GM20431 (cell line): ENCODE data around the gene TMEM39A.

ENCODE experiments used
- in situ Hi-C: fragments of 300-500 bp; cut with MseI, MboI; formaldehyde crosslinking; loops from one replicate; pipeline ENCODE4 v1.15.0; 2020; ENCODE audit warnings: low sequenced_read_pairs; ENCODE audit not compliant: unreplicated experiment

Gene TMEM39A

DNA sequence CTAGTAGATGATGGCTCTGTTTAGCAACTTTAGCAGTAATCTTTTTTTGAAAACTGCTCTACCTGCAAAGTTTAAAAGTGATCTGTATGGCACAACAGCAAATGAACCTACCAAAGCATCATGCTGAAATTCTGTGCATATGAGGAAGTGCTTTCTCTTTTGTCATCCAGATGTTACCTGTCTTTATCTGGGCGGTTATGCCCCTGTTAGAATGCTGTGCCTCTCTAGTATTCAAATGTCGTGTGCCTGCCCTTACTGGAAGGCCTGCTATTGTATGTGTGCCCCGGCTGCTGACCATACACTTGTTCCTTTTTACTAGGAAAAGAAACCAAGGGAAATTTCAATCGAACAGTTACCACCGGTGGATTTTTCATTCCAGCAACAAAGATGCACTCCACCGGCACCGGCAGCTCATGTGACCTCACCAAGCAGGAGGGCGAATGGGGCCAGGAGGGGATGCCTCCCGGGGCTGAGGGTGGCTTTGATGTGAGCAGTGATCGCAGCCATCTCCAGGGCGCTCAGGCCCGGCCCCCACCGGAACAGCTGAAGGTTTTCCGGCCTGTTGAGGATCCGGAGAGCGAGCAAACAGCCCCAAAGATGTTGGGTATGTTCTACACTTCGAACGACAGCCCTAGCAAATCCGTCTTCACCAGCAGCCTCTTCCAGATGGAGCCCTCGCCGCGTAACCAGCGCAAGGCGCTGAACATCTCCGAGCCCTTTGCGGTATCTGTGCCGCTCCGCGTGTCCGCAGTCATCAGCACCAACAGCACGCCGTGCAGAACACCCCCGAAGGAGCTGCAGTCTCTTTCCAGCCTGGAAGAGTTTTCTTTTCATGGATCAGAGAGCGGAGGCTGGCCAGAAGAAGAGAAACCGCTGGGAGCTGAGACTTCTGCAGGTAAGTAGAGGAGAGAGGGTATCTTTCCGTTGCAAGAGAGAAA, 61.6 kb downstream of the TMEM39A start:
- in situ Hi-C loops: no loop called here

DNA sequence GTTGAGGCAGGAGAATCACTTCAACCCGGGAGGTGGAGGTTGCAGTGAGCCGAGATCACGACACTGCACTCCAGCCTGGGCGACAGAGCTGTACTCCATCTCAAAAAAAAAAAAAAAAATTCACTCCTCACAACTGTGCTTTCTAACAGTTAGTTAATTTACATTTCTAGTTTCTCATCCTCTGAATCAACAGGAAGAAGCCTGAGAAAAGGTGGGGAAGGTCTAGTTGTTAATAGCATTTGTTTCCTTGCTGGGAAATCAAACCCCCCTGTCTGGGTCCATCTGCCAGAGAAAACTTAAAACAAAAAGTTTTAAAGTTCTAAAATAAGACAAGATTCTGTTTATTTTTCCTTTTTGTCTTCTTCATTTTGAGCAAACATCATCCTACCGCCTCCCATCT, 62.3 kb downstream of the TMEM39A start:
- in situ Hi-C loops: no loop called here

DNA sequence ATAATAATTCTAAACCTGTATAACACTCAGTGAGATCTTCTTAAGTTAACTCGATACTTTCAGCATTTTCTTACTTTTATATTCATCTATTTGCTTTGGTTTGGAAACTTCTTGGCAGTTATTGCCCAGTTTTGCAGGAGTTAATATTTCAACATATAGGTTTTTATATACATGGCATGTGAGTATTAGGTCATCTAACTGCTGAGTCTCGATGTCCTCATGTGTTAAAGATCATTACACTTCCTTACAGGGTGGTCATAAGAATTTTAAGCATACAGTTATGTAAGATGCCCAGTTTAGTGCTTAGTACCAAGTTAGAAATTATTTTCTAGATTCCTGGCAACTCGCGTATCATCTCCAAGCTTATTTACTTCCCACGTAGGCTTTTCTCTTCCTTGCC, 62.9 kb downstream of the TMEM39A start:
- in situ Hi-C loops: no loop called here

DNA sequence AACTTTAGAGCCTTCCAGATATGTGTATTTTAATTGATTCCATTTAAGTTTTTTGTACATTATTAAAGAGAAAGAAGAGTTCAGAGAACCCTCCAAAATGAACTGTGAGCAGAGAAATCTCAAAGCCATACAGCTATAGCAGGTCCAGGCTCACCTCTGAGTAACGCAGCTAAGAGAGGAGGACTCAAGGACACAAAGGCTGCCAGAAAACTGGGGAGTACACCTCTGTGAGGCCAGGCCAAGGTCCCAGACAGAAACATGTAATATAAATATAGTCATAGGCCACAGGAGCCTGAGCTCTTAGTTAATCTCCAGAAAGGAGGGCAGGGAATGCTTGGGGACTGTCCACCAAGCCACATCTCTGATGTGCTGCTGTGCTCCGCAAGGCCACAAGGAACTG, 66.5 kb downstream of the TMEM39A start:
- in situ Hi-C loops: no loop called here

DNA sequence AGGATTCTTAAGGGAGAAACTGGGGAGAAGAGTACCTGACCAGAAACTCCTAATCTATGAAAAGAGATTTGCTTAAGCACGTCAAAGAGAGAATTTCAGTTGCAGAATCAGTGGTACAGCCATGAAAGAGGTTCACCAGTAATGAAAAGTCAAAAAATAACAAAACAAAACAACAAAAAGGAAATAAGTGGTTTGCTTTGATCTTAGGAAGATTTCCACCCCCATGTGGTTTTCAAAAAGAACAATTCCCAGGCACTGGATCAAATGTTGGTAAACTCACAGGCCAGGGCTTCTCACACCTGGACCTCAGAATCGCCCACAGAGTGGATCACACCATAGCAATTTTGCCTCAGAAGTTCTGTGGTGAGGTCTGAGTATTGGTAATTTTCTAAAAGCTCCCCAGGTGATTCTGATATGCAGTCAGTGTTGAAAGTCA, 67.5 kb downstream of the TMEM39A start:
- in situ Hi-C loops: no loop called here

DNA sequence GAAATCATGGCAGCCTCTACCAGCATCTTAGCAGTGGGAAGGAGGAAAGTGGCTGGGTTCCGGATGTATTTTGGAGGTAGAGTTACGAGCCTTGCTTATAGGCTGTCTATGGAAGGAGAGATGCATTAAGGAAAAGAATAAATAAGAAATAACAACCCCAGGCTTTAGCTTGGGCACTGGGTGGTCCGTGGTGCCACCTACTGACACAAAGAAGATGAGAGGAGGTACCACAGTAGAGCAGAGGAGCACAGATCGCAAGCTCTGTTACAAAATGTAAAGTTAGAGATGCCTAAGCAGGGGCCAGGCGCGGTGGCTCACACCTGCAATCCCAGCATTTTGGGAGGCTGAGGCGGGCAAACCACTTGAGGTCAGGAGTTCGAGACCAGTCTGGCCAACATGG, 74.8 kb downstream of the TMEM39A start:
- in situ Hi-C loops: no loop called here

DNA sequence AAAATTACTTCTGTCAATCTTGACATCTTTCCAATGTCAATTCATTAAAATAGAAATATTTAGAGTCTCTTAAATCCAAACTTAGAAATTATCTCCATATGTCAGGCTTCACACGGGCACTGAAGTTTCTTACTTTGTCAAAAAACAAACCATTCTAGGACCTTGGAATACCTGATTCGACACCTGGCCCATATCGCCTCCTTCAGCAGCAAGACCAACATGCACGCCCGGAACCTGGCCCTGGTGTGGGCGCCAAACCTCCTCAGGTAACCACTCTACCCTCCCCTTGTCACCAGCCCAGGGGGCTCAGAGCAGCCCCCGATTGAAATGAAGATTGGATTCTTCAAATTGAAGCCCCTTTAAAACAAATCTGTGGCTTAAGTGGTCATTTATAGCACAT, 81.3 kb downstream of the TMEM39A start:
- in situ Hi-C loops: no loop called here

DNA sequence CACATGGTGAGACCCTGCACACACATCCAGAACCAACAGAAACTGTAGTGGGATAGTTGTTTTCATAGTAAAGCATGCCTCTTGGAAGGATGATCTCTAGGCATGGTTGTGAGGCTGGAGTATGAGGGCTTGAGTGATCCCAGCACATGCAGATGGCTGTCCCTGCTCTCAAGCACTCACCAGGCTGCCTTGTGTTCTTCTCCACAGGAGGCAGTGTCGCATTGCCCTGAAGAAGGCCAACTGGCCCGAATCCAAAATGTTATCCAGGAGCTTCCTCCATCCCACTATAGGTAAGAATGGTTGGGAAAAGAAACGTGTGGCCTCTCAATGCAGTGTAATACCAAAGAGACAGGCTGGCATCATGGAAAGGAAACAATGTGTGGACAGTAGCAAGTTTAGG, 82.7 kb downstream of the TMEM39A start:
- in situ Hi-C loops: no loop called here
